Subcutaneous adipose tissue (tissue), 4 donors: ENCODE measurements around the gene BDH1. TPM values are rescaled to one million over a fixed set of nuclear protein-coding genes. Genes with fewer than 3 reads are reported as not detected.

ENCODE experiments used
- total RNA-seq, 4 donors: library from RNA; depleted of rRNA; stranded (reverse); fragments of >200 nt; gene quantifications; one replicate each; pipeline ENCODE4 v1.1.0, GENCODE V29; 2016
- TF ChIP-seq, protein P1 (sequence below): fragments of 450-650 bp; IDR thresholded peaks from one replicate; pipeline ENCODE4 v1.5.1; 2016; ENCODE audit warnings: low read depth, mild to moderate bottlenecking, control low read depth, antibody characterized with exemption, moderate library complexity

The BDH1 gene
- total RNA-seq, 4 donors from 2014 or later = 15.5 to 65.2 (median 20.9) TPM

DNA sequence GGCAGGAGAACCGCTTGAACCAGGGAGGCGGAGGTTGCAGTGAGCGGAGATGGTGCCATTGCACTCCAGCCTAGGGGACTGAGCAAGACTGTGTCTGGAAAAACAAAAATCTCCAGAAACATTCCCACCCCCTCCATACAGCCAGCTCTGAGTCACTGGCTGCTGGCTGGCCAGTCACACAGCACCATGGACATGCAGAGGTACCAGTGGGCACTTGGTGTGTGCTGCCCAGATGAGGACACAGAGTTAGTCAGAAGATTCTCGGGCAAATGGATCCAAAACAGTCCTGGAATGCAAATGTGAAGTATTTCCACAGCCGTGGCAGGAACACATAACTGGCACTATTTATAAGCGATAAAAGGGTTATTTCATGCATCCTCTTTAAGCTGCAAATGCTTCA is 44.6 kb downstream of the BDH1 start:
- TF ChIP-seq, protein P1, sequence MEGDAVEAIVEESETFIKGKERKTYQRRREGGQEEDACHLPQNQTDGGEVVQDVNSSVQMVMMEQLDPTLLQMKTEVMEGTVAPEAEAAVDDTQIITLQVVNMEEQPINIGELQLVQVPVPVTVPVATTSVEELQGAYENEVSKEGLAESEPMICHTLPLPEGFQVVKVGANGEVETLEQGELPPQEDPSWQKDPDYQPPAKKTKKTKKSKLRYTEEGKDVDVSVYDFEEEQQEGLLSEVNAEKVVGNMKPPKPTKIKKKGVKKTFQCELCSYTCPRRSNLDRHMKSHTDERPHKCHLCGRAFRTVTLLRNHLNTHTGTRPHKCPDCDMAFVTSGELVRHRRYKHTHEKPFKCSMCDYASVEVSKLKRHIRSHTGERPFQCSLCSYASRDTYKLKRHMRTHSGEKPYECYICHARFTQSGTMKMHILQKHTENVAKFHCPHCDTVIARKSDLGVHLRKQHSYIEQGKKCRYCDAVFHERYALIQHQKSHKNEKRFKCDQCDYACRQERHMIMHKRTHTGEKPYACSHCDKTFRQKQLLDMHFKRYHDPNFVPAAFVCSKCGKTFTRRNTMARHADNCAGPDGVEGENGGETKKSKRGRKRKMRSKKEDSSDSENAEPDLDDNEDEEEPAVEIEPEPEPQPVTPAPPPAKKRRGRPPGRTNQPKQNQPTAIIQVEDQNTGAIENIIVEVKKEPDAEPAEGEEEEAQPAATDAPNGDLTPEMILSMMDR = no peak

- TF ChIP-seq, protein P1 = no peak
Observed at GRCh38 chr3:197510642-197511018, 45.1 kb downstream of the BDH1 start.

DNA sequence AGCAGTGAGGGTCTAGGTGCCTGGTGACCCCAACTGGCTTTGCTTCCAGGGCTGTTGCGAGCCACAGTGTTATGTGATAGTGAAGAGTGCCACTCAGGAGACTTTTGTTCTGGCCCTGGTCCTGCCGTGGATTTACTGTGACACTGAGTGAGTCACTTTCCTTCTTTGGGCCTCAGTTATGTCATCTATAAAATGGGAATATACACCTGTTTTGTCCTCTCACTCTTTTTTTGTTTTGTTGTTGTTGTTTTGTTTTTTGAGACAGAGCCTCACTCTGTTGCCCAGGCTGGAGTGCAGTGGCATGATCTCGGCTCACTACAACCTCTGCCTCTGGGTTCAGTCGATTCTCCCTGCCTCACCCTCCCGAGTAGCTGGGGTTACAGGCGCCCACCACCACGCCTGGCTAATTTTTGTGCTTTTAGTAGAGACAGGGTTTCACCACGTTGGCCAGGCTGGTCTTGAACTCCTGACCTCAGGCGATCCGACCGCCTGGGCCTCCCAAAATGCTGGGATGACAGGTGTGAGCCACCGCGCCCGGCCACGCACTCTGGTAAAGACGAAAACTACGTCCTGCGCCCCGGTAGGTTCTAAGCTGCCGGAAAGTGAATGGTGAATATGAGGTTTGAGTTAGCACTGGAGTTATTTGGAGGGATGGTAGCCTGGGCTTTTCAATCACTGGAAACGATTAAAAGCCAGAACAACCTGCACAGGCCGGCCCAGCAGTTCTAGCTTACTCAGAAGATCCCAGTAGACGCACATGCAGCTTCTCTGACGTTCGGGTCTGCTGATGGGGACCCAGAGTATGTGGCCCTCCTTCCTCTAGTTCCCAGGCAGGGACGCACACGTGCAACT is 46.6 kb downstream of the BDH1 start:
- TF ChIP-seq, protein P1 = no peak

GRCh38 chr3:197508461-197508860 is 47.3 kb downstream of the BDH1 start:
- TF ChIP-seq, protein P1 = no peak

DNA sequence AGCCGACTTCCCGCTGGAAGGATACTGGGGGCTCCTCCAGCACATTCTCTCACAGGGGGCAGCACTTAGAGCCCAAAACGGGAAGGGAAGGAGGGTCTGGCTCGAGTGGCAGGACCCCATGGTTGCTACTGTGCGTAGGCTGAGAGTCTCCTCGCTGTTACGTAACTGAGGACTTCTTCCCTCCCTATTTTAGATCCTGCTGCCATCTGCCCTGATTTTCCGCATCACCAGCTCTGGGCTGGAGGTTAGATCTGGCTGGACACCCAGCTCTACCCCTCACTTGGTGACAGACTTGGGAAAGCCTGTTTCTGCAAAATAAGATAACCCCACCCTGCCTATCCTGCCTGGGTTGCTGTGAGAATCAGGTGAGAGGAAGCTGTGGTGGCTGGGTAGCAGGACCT is 47.7 kb downstream of the BDH1 start:
- TF ChIP-seq, protein P1 = no peak

GRCh38 chr3:197507541-197507940 is 48.2 kb downstream of the BDH1 start:
- TF ChIP-seq, protein P1 = no peak

GRCh38 chr3:197507081-197507480 is 48.7 kb downstream of the BDH1 start:
- TF ChIP-seq, protein P1 = no peak
